ENCODE measurements around the gene COG1.

Gene COG1

GRCh38 chr17:73184136-73184993, 8.5 kb upstream of the COG1 start:
- H3K4me1 Mint-ChIP-seq: no peaks in the 10 kb centered on the region
- peaks cover 2% of the 10 kb centered on the region for H3K36me3 Mint-ChIP-seq
- DNase-seq: no peak
- no peak overlapping the region for H3K27ac Mint-ChIP-seq
- H3K4me3 Mint-ChIP-seq: no peak overlapping the region
- no peaks in the 10 kb centered on the region for H3K9me3 Mint-ChIP-seq
- CTCF ChIA-PET: no interaction called here
- H3K27me3 Mint-ChIP-seq: no peaks in the 10 kb centered on the region

- no peaks in the 10 kb centered on the region for H3K27me3 Mint-ChIP-seq
- no peak overlapping the region for H3K4me3 Mint-ChIP-seq
- no peak overlapping the region for H3K27ac Mint-ChIP-seq
- peaks cover 2% of the 10 kb centered on the region for H3K36me3 Mint-ChIP-seq
- H3K9me3 Mint-ChIP-seq: no peaks in the 10 kb centered on the region
- CTCF ChIA-PET: interaction anchor here (0.6 to 5.4 kb wide), 2 partner anchors 152 to 460 kb away, joined by 3 to 59 read pairs; no protein-coding TSS in a partner anchor
- peaks cover 10% of the 10 kb centered on the region for H3K4me1 Mint-ChIP-seq
- DNase-seq: no peak
These were observed 6.4 kb upstream of the COG1 start for GRCh38 chr17:73186283-73187050.

GRCh38 chr17:73187203-73187769, 5.6 kb upstream of the COG1 start:
- H3K36me3 Mint-ChIP-seq: peaks cover 2% of the 10 kb centered on the region
- H3K4me1 Mint-ChIP-seq: peaks cover 15% of the 10 kb centered on the region
- H3K27ac Mint-ChIP-seq: no peak overlapping the region
- no peak overlapping the region for H3K4me3 Mint-ChIP-seq
- no peak for DNase-seq
- no peaks in the 10 kb centered on the region for H3K27me3 Mint-ChIP-seq
- H3K9me3 Mint-ChIP-seq: no peaks in the 10 kb centered on the region
- CTCF ChIA-PET: interaction anchor here (5.4 kb wide), 1 partner anchor 461 kb away, joined by 59 read pairs; no protein-coding TSS in a partner anchor

- no peak overlapping the region for H3K27ac Mint-ChIP-seq
- DNase-seq: no peak
- peaks cover 3% of the 10 kb centered on the region for H3K36me3 Mint-ChIP-seq
- H3K4me1 Mint-ChIP-seq: peaks cover 17% of the 10 kb centered on the region
- H3K27me3 Mint-ChIP-seq: no peaks in the 10 kb centered on the region
- CTCF ChIA-PET: interaction anchor here (1.5 to 6.6 kb wide), 4 partner anchors 51 to 628 kb away, joined by 3 to 59 read pairs (median 28); no protein-coding TSS in a partner anchor
- H3K4me3 Mint-ChIP-seq: no peak overlapping the region
- no peaks in the 10 kb centered on the region for H3K9me3 Mint-ChIP-seq
These were observed 4.8 kb upstream of the COG1 start for GRCh38 chr17:73188011-73188410.

- CTCF ChIA-PET: interaction anchor here (0.6 to 6.6 kb wide), 10 partner anchors 15 to 633 kb away, joined by 3 to 59 read pairs (median 5); partner anchors contain the start of gene SSTR2
- Mint-ChIP-seq H3K4me3 (no peak overlapping the region), H3K4me1 (peaks cover 24% of the 10 kb centered on the region), H3K36me3 (peaks cover 3% of the 10 kb centered on the region), H3K9me3 (no peaks in the 10 kb centered on the region), H3K27ac (no peak overlapping the region), H3K27me3 (no peaks in the 10 kb centered on the region)
- DNase-seq: no peak
These were observed 3.3 kb upstream of the COG1 start for GRCh38 chr17:73189417-73190099.

- CTCF ChIA-PET: interaction anchor here (0.6 to 6.6 kb wide), 16 partner anchors 8 to 635 kb away, joined by 3 to 59 read pairs (median 6); partner anchors contain the start of gene SSTR2
- Mint-ChIP-seq H3K4me1 (peaks cover 39% of the 10 kb centered on the region), H3K27ac (peak overlapping the region; percentile 91), H3K9me3 (no peaks in the 10 kb centered on the region), H3K27me3 (no peaks in the 10 kb centered on the region), H3K4me3 (peak overlapping the region; percentile 84), H3K36me3 (peaks cover 8% of the 10 kb centered on the region)
- peak; percentile 81 for DNase-seq
These were observed 1.2 kb upstream of the COG1 start for GRCh38 chr17:73191443-73192205.

- Mint-ChIP-seq H3K27me3 (no peaks in the 10 kb centered on the region), H3K4me1 (peaks cover 39% of the 10 kb centered on the region), H3K9me3 (no peaks in the 10 kb centered on the region), H3K27ac (peak overlapping the region; percentile 91), H3K4me3 (peak overlapping the region; percentile 84), H3K36me3 (peaks cover 14% of the 10 kb centered on the region)
- DNase-seq: peak; percentile 75
- CTCF ChIA-PET: interaction anchor here (0.6 to 6.6 kb wide), 15 partner anchors 9 to 635 kb away, joined by 3 to 59 read pairs (median 6); partner anchors contain the start of gene SSTR2
These were observed 505 bp upstream of the COG1 start for GRCh38 chr17:73192206-73192893.

GRCh38 chr17:73194514-73195222, 1.8 kb downstream of the COG1 start:
- no peak for DNase-seq
- Mint-ChIP-seq H3K27ac (peak overlapping the region; percentile 7), H3K36me3 (peaks cover 36% of the 10 kb centered on the region), H3K4me3 (peak overlapping the region; percentile 63), H3K9me3 (no peaks in the 10 kb centered on the region), H3K27me3 (no peaks in the 10 kb centered on the region), H3K4me1 (peaks cover 39% of the 10 kb centered on the region)
- CTCF ChIA-PET: interaction anchor here (0.7 to 6.6 kb wide), 5 partner anchors 34 to 635 kb away, joined by 3 to 34 read pairs (median 3); a partner anchor contains a TSS

GRCh38 chr17:73196500-73196899, 3.6 kb downstream of the COG1 start:
- Mint-ChIP-seq H3K4me3 (no peak overlapping the region), H3K27ac (peak overlapping the region; percentile 71), H3K36me3 (peaks cover 53% of the 10 kb centered on the region), H3K27me3 (no peaks in the 10 kb centered on the region), H3K9me3 (no peaks in the 10 kb centered on the region), H3K4me1 (peaks cover 29% of the 10 kb centered on the region)
- CTCF ChIA-PET: interaction anchor here (1.3 kb wide), 1 partner anchor 35 kb away, joined by 4 read pairs; no protein-coding TSS in a partner anchor
- DNase-seq: no peak

- Mint-ChIP-seq H3K27me3 (no peaks in the 10 kb centered on the region), H3K27ac (no peak overlapping the region), H3K36me3 (peaks cover 58% of the 10 kb centered on the region), H3K4me3 (no peak overlapping the region), H3K4me1 (peaks cover 27% of the 10 kb centered on the region), H3K9me3 (no peaks in the 10 kb centered on the region)
- no peak for DNase-seq
- CTCF ChIA-PET: interaction anchor here (1.3 kb wide), 1 partner anchor 34 kb away, joined by 4 read pairs; no protein-coding TSS in a partner anchor
These were observed 4.3 kb downstream of the COG1 start for GRCh38 chr17:73197161-73197560.

- Mint-ChIP-seq H3K4me1 (peaks cover 30% of the 10 kb centered on the region), H3K27me3 (no peaks in the 10 kb centered on the region), H3K4me3 (no peak overlapping the region), H3K27ac (peak overlapping the region; percentile 20), H3K9me3 (no peaks in the 10 kb centered on the region), H3K36me3 (peaks cover 67% of the 10 kb centered on the region)
- CTCF ChIA-PET: no interaction called here
- DNase-seq: no peak
These were observed 5.5 kb downstream of the COG1 start for GRCh38 chr17:73198201-73198929.

GRCh38 chr17:73198930-73199260, 6.0 kb downstream of the COG1 start:
- Mint-ChIP-seq H3K4me3 (no peak overlapping the region), H3K27me3 (no peaks in the 10 kb centered on the region), H3K9me3 (no peaks in the 10 kb centered on the region), H3K4me1 (peaks cover 30% of the 10 kb centered on the region), H3K27ac (no peak overlapping the region), H3K36me3 (peaks cover 72% of the 10 kb centered on the region)
- CTCF ChIA-PET: no interaction called here
- no peak for DNase-seq

Measured in activated naive CD4-positive, alpha-beta T cell treated with anti-CD3 and anti-CD28 coated beads, Interleukin-2, amount 10 ng/mL, durations not matched to agents 7 days and 5 days (primary cell).